K562 (cell line): ENCODE measurements around the gene SCFD2. TPM values are rescaled to one million over a fixed set of nuclear protein-coding genes. Genes with fewer than 3 reads are reported as not detected.

ENCODE experiments used
- ATAC-seq: fragments of 200-7000 bp; cut with Tn5 transposase; 3 replicates; pipeline ENCODE4 v1.9.1; 2020; ENCODE audit warnings: moderate library complexity
- BruUV-seq: library from RNA; stranded (reverse); fragments of 400-500 nt; replicated peaks from 2 replicates; lab custom pipeline; 2021; lab: Mats Ljungman, UMichigan
- CTCF ChIA-PET: fragments of 300-600 bp; formaldehyde crosslinking; extraction: SDS; loops from one replicate; lab custom pipeline; 2021; ENCODE audit warnings: low intra/inter-chr PET ratio; lab: Yijun Ruan, JAX
- POLR2A ChIA-PET: fragments of 300-600, 350-650 bp; sonication (Branson Sonifier 250); formaldehyde crosslinking; extraction: SDS; loops from one replicate; lab custom pipeline; 2021; ENCODE audit warnings: antibody characterized with exemption, inconsistent platforms; lab: Yijun Ruan, JAX
- DNase-seq, 4 experiments: peaks; one replicate each; pipeline versions ENCODE4 v3.0.0 to v3.0.0-alpha.2; 2011 to 2018; ENCODE audit warnings: low spot score in 3 of 4, mixed read lengths in 3 of 4; ENCODE audit errors: extremely low read depth in 1 of 4
- FAIRE-seq: peaks from 2 replicates; lab custom pipeline; 2011; peaks lifted over from hg19 to GRCh38; lab: Jason Lieb, UNC
- H2AFZ ChIP-seq: 2 replicates; pipeline ENCODE4 v1.6.0; 2011; ENCODE audit warnings: low read depth, low read length, control low read depth, inconsistent platforms
- H3K27ac ChIP-seq: fragments of 200-600 bp; 3 replicates; pipeline ENCODE4 v1.8.0; 2011; ENCODE audit warnings: low read depth, mild to moderate bottlenecking, control low read depth, inconsistent platforms, low read length, moderate library complexity, mixed read lengths; ENCODE audit errors: extremely low read depth
- H3K27me3 ChIP-seq, 2 experiments: fragments of 300-600 bp in 1 of 2; 2 replicates in 1 of 2; 3 replicates in 1 of 2; pipeline versions ENCODE4 v1.6.0 to v1.8.0; 2011; ENCODE audit warnings: inconsistent platforms in 2 of 2, low read length in 2 of 2, mild to moderate bottlenecking in 1 of 2, mixed read lengths in 1 of 2, moderate library complexity in 1 of 2; ENCODE audit not compliant: control insufficient read depth in 2 of 2, insufficient read depth in 2 of 2
- H3K36me3 ChIP-seq: fragments of 300-600 bp; 3 replicates; pipeline ENCODE4 v1.8.0; 2011; ENCODE audit warnings: mild to moderate bottlenecking, low read length, inconsistent platforms; ENCODE audit not compliant: control insufficient read depth, insufficient read depth
- H3K4me1 ChIP-seq, 2 experiments: fragments of 200-600 bp in 1 of 2; replicated peaks in 1 of 2; 2 replicates in 1 of 2; 3 replicates in 1 of 2; pipeline versions ENCODE4 v1.5.1 to v1.8.0; 2011; ENCODE audit warnings: inconsistent platforms in 2 of 2, low read length in 2 of 2, mild to moderate bottlenecking in 1 of 2, mixed read lengths in 1 of 2, moderate library complexity in 1 of 2; ENCODE audit not compliant: control insufficient read depth in 2 of 2, insufficient read depth in 2 of 2
- H3K4me2 ChIP-seq: 2 replicates; pipeline ENCODE4 v1.6.1; 2011; ENCODE audit warnings: low read length, control low read depth, inconsistent platforms, mixed read lengths; ENCODE audit not compliant: insufficient read depth
- H3K4me3 ChIP-seq: fragments of 200-600 bp; sonication (generic), shearing (Covaris generic); 2 replicates; pipeline ENCODE4 v1.5.1; 2016; ENCODE audit warnings: control low read depth, inconsistent platforms
- H3K79me2 ChIP-seq: fragments of 200-600 bp; 3 replicates; pipeline ENCODE4 v1.8.0; 2011; ENCODE audit warnings: low read length, inconsistent platforms; ENCODE audit not compliant: control insufficient read depth, insufficient read depth
- H3K9ac ChIP-seq, 2 experiments: 2 replicates each; pipeline versions ENCODE4 v1.6.0 to v1.6.1; 2011; ENCODE audit warnings: low read depth in 2 of 2, low read length in 2 of 2, control low read depth in 1 of 2, inconsistent platforms in 1 of 2, mild to moderate bottlenecking in 1 of 2, mixed read lengths in 1 of 2; ENCODE audit not compliant: insufficient read depth in 1 of 2
- H3K9me1 ChIP-seq: one replicate; pipeline ENCODE4 v1.6.0; 2011; ENCODE audit warnings: inconsistent platforms, mild to moderate bottlenecking, low read length, moderate library complexity; ENCODE audit not compliant: control insufficient read depth, insufficient read depth
- H3K9me3 ChIP-seq: replicated peaks from 2 replicates; pipeline ENCODE4 v1.5.1; 2011; ENCODE audit warnings: low read depth, low read length, inconsistent platforms; ENCODE audit not compliant: control insufficient read depth, insufficient read depth
- H4K20me1 ChIP-seq: replicated peaks from 2 replicates; pipeline ENCODE4 v1.6.1; 2011; ENCODE audit warnings: low read length, inconsistent platforms, mixed read lengths; ENCODE audit not compliant: control insufficient read depth, insufficient read depth
- ATF6 ChIP-seq: sonication (generic); formaldehyde crosslinking; IDR thresholded peaks from 2 replicates; pipeline ENCODE4 v1.4.0; 2020; ENCODE audit warnings: mild to moderate bottlenecking, missing genetic modification reagents
- DACH1 ChIP-seq: fragments of 450-650 bp; IDR thresholded peaks from 2 replicates; pipeline ENCODE4 v1.6.1; 2018; ENCODE audit not compliant: partially characterized antibody
- ETS2 ChIP-seq: IDR thresholded peaks from 2 replicates; pipeline ENCODE4 v1.6.1; 2016; ENCODE audit warnings: borderline replicate concordance, missing genetic modification characterization, mild to moderate bottlenecking, moderate library complexity, missing compliant biosample characterization; ENCODE audit not compliant: poor library complexity, severe bottlenecking
- PATZ1 ChIP-seq: fragments of 250-450 bp; sonication (Bioruptor Pico); IDR thresholded peaks from 2 replicates; pipeline ENCODE4 v1.5.0; 2020; ENCODE audit warnings: mild to moderate bottlenecking, borderline replicate concordance
- ZNF318 ChIP-seq, 2 experiments: fragments of 450-650 bp; IDR thresholded peaks; 2 replicates each; pipeline ENCODE4 v1.6.1; 2016; ENCODE audit warnings: mild to moderate bottlenecking in 2 of 2, borderline replicate concordance in 1 of 2, low read depth in 1 of 2, moderate library complexity in 1 of 2
- ZNF655 ChIP-seq: fragments of 250-450 bp; sonication (Bioruptor Pico); IDR thresholded peaks from 2 replicates; pipeline ENCODE4 v1.5.0; 2021
- ZNF766 ChIP-seq: fragments of 200-800 bp; sonication (Bioruptor generic); conservative IDR thresholded peaks from 2 replicates; pipeline ENCODE4 v1.6.1; 2016; ENCODE audit warnings: missing genetic modification characterization, missing compliant biosample characterization
- in situ Hi-C: fragments of 300-500 bp; cut with MboI; formaldehyde crosslinking; loops from 4 replicates; pipeline ENCODE4 v1.15.0; 2018; ENCODE audit warnings: inconsistent platforms, mixed read lengths
- intact Hi-C: fragments of 100-400 bp; cut with micrococcal nuclease; formaldehyde crosslinking; loops from 2 replicates; pipeline ENCODE4 v1.14.2; 2022
- polyA plus RNA-seq, 8 experiments: library from polyadenylated mRNA; depleted of rRNA in 4 of 8; stranded (reverse) in 5 of 8; unstranded in 3 of 8; fragments of >200 nt; fragmentation: Nextera tagmentation in 2 of 8; fragmentation: Illumina TruSeq in 1 of 8; extraction: Ambion mirVana in 2 of 8; extraction: Trizol in 1 of 8; gene quantifications; 2 replicates each; pipeline versions ENCODE4 v1.2.1 to v1.2.3, GENCODE V29; 2011 to 2014; ENCODE audit warnings: inconsistent platforms in 1 of 8, missing spikeins in 1 of 8
- total RNA-seq, 7 experiments: library from RNA; depleted of rRNA in 6 of 7; stranded (reverse); fragments of >200 nt in 6 of 7; fragmentation: Illumina TruSeq in 2 of 7; extraction: Trizol in 2 of 7; gene quantifications; 2 replicates each; pipeline versions ENCODE4 v1.2.1 to v1.2.3, GENCODE V29; 2011 to 2021; ENCODE audit warnings: low replicate concordance in 1 of 7

Gene SCFD2
- total and polyA plus RNA-seq, 9 of the 15 experiments (the other 6 are each of a cell fraction or from before 2014, with no cell fraction given), result 5.7 to 30.3 (median 22.8) TPM

DNA sequence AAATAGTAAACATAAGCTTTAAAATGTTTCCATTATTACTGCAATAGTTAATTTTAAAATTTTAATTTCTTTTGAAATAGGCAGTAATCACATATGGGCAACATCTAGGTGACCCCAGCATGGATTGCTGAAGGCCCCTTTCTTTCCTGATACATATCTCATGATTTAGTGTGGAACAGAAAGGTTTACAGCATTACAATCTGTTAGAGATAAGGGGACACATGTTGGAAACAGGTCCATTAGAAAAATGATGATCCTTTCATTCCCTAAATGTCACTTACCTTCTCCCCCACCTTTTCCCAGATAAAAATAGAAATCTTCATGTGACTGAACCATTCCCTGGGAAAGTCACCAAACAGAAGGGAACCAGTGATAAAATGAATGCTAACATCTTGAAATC lies 413.3 kb downstream of the SCFD2 start:
- Histone ChIP-seq H3K36me3 (no peaks in the 10 kb centered on the region), H4K20me1 (no peaks in the 10 kb centered on the region), H3K9me3 (no peaks in the 10 kb centered on the region), H3K4me2 (no peak overlapping the region), H3K9me1 (no peaks in the 10 kb centered on the region), H2AFZ (no peak overlapping the region), H3K79me2 (no peaks in the 10 kb centered on the region), H3K9ac (no peak overlapping the region), H3K27ac (no peak overlapping the region), H3K4me1 (no peaks in the 10 kb centered on the region), H3K27me3 (no peaks in the 10 kb centered on the region), H3K4me3 (no peak overlapping the region)
- ATAC-seq (no peak), DNase-seq (no peak), FAIRE-seq (no peak)
- ChIA-PET CTCF (no interaction called here), POLR2A (interaction anchor here (0.7 kb wide), 1 partner anchor 13 kb away, joined by 3 read pairs; no protein-coding TSS in a partner anchor)
- intact Hi-C loops, result no loop called here
- in situ Hi-C loops, result no loop called here
- no TSS peak for BruUV-seq
- TF ChIP-seq ATF6 (no peak), ZNF655 (CRISPR knock-in tag) (no peak), ETS2 (no peak), PATZ1 (no peak), DACH1 (no peak), ZNF766 (CRISPR knock-in tag) (no peak), ZNF318 (IDR thresholded peaks at IDR 0.05; ENCODE audit: borderline replicate concordance in 1 of 2, low read depth in 1 of 2) (no peak)
